ENCODE measurements around the gene MYL7.
A peak's percentile ranks its signal among the peaks of the same experiment; 100 is the strongest.
"Not testable (repeated sequence)": the region's sequence is repeated elsewhere in the genome, so short reads cannot be mapped to it uniquely, and the experiment has no call there.

The MYL7 gene

DNA sequence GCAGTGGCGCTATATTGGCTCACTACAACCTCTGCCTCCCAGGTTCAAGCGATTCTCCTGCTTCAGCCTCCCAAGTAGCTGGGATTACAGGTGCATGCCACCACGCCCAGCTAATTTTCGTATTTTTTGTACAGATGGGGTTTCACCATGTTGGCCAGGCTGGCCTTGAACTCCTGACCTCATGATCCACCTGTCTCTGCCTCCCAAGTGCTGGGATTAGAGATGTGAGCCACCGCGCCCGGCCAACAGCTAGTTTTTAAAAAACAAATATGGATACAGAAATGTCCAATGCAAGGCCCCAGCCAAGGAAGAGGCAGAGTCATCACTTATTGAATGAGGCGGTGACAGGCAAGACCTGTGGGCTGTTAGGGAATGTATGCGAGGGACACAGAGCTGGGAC is 30.8 kb upstream of the MYL7 start:
- DNase-seq = not testable (repeated sequence)

DNA sequence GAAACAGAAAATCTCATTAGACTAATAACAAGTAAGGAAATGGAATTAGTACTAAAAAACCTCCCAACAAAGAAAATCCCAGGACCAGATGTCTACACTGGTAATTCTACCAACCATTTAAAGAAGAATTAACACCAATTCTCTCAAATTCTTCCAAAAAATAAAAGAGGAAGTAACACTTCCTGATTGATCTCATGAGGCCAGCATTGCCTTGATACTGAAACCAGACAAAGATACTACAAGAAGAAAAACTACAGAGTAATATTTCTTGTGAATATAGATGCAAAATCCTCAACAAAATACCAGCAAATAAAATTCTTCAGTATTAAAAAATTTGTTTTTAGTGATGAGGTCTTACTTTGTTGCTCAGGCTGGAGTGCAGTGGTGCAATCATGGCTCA is 26.8 kb upstream of the MYL7 start:
- DNase-seq = no peak

DNA sequence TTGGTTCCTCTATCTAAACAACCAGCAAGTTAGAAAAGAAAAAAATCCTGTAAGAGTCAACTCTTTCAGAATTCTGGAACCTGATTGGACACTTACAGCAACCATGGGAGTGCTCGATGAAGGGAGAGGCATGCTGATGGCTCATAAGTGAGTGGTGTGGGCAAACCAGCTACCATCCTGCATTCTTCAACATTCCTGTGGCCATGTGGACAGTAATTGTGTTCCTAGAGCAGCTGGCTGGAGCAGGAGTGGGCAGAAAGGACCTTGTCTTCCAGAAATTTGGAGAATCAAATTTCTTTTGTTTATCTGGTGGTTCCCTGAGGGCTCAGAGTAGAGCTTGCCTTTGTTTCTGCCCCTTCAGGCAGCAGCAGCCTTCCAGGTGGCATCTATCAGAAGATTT is 22.5 kb upstream of the MYL7 start:
- peak; percentile 93 for DNase-seq

DNA sequence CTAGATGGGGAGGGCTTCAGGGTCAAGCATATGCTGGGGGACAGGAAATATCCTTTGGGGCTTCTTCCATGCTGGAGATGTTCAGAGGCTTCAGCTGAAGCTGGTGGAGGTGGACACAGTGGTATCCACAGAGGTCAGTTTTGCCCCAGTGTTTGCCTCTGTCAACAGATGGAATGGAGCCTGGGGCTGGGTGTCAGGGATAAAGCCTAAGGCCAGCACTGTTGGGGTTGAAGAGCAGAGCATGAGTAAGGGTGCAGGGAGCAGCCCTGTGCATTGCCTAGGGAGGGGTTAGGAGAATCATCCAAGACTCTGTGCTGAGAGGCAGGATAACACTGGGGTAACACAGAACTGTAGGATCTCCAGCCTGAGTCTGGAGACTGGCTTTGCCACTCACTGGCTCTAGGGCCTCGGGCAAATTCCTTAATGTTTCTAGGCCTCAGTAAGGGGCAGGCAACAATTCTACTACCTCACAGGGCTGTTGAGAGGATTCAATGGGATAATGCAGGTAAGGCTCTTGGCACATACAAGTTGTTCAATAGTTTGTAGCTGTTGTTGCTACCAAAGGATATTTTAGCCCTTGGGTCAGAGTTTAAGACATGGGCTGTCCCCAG is 21.8 kb upstream of the MYL7 start:
- no peak for DNase-seq

DNA sequence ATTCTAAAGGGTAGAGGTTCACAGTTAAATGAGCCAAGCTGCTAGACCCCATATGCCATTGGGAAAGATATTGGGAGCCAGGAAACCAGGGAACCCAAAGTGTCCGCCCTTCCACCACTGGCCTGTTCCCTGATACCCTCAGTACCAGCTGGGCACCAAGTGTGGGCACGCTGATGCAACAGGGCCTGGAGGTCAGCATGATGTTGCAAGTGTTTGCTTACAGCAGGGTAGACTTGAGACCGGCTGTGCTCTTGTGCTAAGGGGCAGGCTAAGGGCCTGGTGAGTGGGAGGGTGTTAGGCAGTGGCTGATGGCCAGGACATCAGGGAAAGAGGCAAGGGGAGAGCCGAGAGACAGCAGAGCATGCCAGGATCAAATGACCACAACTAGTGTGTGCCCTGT is 21.0 kb upstream of the MYL7 start:
- no peak for DNase-seq

DNA sequence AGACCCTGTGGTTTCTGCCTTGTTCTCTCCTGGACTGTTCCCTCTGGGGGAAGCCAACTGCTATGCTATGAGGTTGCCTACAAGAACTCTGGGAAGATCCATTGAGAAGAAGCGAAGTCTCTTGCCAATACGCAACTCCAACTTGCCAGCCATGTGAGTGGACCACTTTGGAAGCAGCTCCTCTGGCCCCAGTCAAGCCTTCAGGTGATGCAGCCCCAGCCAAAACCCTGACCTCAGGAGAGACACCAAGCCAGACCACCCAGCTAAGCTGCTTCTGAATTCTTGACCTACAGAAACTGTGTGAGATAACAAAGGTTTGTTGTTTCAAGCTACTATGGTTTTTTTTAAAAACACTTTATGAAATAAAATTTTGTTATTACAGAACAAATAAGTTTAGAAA is 20.2 kb upstream of the MYL7 start:
- DNase-seq = no peak

DNA sequence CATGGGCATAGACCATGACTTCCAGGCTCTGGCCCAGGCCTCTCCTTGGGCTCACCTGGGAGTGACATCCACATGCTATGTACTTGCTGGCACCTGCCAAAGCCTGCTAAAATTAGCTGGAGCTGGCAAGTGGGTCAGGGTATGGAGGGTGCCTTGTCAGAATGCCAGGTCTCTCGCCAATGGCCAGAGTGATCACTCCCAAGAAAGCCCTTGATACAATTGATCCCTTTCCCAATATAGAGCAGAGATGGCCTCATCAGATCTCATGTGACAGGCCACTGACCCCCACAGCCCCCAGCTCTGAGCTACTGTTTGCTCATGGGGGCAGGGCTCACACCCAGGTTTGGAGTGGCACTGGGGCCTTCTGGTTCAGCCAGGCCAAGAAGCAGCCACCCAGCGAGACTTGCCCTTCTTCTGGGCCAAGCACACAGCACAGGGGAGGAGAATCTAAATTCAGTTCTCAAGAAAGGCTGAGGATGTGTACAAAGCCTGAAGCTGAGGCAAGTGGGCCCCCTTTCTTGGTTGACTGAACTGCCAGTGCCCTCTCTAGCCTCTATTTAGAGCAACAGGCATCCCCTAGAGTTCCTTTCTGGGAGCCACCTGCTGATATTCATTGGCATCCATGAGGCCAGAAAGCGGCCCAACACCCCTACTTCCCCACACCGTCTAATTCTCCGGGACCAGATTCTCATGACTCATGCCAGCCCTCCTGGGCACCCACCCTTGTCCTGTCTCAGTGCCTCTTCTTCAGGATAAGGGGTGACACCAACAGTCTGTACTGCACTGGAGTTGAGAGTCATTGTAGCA is 18.9 kb upstream of the MYL7 start:
- no peak for DNase-seq

DNA sequence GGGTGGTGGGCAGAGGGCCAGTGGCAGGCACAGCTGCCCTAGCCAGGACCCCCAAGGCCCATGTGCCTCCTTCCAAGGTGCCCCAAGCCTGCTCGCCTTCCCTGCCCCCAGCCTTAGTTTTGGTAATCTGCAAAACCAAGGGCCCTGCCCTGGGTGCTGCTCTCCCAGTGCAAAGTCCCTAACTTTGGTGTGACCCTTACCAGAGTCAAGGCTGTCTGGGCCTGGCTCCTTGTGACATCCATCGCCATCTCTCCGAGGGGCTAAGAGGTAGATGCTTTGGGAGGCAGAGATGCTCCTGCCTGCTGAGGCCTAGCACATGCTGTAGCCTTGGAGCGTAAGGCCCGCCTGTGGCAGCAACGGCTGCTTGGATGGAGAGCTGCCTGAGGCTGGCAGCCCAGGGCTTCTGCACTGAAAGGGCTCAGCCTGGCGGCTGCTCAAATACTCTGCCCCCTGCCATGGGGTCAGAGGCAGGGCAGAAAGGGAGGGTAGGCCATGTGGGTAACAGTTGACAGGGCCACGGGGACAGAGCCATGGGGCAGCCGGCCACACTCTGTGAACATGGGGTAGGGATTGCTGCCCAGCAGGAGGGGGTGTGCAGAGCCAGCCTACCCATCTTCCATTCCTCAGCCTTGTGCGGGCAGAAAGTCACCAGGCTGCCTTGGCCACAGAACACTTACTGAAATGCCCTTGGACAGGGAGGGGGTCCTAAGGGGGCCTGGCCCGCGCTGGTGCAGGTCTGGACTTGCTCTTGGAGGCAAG is 17.9 kb upstream of the MYL7 start:
- no peak for DNase-seq

DNA sequence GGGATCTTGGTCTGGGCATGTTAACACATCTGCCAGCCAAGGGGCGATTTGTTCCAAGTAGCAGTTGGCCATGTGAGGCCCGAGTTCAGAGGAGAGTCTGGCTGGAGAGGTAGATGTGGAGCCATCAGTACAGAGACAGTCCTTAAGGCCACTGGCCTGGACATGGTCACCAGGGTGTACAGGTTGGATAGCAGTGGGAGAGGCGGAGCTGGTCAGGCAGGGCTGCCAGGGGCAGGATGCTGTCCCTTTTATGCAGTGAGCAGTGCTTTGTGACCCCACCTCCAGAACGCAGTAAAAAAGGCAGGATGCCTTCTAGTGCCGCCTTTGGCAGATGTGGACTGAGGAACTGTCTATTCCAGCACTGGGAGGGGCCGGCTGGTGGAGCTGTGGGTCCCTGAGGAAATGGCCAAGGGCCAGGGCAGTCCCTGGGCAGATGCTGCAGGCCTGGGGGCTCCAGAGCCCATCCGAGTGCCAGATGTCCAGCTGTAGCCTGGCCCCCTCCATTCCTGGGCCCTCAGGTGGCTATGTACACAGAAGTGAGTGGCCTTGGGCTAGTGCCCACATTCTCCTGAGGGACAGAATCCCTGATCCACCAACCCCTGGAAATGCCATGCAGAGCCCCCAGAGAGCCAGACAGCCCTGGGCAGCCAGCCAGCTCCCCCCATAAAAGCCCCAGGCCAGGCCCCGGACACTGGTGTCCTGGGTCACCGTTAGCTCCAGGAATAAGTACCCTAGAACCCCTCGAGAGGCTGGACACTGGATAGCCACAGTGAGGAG is 17.2 kb upstream of the MYL7 start:
- DNase-seq = no peak

DNA sequence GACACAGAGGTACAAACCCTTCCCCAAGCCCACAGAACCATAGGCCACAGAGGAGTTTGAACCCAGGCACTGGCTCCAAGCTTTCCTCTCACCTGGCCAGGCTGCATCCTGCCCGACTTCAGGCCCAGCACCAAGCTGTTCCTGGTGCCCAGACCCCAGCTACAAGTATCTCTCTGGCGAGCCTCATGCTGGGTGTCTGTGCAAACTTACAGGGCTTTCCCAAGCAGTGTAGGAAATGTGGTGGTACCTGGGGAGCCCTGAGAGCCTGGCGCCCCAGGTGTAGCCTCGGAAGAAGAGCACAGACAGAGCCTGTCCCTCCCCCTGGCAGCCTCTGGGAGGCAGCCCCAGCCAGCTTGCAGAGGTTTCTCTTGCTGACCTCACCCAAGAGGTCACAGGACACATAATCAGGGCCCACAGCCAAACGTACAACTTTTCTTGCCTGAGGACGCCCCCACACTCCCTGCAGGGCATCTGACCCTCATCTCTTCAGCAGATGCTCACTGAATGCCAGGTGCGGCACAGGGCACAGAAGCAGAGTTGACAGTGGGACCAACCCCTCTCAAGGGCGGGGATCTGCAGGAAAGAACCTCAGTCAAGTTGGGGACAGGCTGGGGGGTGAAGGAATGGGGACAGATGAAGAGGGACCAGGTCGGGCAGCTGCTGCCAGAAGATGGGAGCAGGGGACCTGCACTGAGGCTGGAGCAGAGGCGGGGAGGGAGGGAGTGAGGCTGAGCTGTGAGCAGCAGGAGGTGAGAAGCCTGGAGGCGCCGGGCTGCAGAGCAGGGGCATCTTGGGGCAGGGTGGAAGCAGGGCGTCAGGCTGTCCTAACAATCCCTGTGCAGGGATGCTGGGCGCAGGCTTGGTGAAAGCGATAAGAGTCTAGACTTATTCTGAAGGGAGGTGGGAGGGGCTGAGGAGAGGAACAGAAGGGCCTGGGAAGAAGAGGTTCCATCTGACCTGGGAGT is 16.3 kb upstream of the MYL7 start:
- no peak for DNase-seq

DNA sequence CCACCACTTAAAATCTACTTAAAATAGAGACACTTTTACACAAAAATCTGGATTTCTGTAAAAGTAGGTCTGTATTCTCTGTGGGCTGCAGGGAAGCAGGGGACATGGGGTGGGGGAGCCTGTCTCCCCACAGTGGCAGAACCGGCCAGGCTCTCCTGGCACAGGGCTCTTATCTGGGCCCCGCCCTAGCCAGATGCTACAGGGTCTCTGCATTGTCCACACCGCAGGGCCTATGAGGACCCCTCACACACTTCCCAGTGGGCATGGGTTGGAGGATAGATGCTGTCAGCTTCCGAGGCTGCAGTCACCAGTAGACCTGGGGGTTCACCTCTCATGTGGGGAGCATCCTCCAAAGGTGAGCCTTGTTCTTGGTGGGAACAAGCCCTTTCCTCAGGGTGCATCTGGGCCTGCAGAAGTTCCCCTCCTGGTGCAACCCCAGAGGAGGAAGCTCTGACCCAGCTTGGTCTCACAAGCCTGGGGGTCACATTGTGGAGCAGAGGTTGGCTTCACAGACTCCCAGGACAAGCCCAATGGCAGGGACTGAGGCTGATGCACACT is 15.4 kb upstream of the MYL7 start:
- DNase-seq = no peak

DNA sequence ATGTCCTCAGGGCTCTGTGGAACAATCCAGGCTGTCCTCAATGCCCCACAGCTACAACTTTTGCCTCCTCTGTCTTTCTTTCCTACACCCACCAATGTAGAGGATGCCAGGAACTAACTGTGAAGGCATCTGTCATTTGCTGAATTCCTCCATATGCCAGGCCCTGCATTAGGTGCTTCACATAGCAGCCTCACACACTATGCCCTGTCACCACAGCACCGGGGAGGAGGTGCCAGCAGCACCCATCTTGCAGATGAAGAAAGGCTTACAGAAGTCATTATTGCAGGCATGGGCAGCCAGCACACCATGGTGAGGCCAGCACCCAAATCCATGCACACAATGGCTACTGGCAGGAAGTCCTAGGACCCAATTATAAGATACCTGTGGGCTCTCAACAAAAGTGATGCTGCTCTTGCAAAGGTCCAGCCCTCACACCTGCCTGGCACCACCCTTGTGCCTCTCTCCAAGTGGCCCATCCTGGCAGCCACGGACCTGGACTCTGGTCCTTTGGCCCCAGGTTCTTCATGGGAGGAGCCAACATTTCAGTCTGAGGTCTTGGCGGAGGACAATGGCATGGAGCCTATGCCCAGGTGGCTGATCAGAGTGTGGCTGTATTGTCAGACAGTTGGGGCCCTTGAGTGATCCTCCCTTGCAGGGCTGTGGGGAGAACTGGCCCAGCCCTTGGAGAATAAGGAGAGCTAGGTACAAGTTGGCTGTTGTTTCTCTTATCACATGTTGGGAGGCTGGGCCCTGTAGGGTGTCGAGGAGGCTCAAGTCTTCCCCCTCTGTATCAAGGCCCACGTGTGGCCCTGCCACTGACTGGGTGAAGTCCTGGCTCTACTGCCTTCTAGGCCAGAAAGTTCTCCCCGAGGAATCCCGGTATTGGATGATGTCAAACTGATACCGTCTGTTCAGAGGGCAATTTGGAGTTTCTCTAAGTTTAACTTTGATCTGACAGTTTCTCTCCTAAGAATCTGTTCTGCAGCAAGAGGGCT is 14.4 kb upstream of the MYL7 start:
- DNase-seq = no peak

DNA sequence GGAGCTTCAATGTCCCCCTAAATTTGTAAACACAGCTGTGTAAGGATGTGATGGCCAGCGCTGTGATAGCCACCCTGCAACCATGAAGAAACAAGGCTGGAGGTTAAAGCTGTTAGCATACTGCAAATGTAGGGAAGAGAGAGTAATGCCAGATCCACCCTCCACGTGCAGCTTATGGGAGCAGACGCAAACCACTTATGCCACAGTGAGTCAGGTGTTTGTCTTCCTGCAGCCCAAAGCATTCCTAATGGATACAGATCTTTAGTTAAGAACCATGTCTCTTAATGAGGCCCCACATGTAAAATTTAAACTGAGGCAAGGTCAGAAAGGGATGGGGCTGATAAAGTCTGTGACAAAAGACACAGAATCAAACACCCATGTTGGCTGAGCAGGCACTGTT is 13.6 kb upstream of the MYL7 start:
- no peak for DNase-seq

DNA sequence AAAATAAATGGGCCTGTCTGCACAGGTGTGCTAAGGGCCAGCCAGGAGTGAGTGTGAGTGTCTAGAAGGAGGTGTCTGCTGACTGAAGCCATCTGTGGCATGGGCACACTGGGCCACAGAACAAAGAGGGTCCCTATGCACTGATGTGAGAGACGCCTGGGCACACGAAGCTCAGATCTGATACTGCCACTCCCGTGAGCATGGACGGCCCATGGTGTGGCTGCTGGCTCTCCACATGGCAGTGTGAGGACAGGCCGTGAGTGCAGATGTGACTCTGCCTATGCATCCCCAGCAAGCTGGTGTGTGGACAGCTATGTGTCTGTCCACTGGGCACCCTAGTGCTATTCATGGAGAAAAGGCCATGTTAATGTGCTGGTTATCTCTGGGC is 12.8 kb upstream of the MYL7 start:
- DNase-seq = no peak

DNA sequence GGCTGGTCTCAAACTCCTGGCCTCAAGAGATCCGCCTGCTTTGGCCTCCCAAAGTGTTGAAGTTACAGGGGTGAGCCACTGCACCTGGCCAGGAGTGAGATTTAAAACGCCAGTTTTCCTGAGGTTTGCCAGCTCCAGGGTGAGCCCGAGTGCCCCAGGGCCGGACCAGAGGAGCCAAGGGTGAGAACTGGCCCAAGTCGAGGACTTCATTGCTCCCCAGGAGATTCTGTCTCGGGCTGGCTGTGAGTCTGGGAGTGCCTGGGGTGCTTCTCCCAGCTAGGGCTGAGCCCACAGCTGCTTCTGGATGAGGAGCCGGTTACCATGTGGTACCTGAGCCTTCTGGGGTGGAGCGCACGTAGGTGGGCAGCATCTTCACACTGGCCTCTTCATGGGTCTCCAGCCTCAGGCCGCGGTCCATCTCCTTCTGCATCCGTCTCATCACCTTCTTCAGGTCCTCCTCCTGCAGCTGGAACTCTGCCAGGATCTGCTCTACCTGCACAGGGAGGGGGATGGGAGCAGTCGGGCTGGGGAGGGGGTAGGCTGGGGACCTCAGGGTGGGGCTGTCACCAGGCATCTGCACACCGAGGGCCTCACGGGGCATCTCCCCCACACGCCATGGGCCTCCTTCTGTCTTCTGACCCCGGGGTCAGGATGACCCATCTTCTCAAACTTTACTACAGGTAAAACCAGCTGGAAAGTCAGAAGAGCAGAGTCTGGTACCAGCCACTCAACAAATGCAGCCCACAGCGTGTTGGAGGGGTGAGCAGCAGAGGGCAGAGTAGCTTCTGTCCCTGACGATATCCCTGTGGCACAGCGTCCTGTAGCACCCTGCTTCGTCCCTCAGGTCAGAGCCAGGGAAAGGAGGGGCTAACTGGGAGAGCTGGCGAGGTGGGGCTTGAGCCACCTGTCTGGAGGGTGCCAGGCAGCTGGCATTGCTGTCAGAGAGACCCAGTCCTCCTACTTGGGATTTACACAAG is 12.1 kb upstream of the MYL7 start:
- no peak for DNase-seq

DNA sequence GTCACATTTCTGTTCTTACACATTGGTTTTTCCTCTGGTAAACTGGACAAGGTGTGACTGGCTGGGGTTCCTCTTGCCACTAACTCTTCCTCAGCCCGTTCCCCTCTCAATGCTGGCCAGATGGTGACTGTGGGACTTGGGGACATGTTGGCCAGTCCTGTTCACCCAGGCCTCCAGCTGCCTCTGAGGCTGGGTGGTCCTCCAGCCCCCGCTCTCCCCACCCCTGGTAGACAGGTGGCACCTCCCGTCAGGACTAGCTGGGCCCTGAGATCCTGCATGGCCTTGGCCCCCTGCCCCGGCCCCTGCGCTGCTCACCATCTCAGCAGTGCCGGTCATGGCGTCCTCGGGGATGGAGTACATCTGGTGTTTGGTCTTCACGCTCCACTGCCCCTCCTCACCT is 10.8 kb upstream of the MYL7 start:
- DNase-seq = no peak

DNA sequence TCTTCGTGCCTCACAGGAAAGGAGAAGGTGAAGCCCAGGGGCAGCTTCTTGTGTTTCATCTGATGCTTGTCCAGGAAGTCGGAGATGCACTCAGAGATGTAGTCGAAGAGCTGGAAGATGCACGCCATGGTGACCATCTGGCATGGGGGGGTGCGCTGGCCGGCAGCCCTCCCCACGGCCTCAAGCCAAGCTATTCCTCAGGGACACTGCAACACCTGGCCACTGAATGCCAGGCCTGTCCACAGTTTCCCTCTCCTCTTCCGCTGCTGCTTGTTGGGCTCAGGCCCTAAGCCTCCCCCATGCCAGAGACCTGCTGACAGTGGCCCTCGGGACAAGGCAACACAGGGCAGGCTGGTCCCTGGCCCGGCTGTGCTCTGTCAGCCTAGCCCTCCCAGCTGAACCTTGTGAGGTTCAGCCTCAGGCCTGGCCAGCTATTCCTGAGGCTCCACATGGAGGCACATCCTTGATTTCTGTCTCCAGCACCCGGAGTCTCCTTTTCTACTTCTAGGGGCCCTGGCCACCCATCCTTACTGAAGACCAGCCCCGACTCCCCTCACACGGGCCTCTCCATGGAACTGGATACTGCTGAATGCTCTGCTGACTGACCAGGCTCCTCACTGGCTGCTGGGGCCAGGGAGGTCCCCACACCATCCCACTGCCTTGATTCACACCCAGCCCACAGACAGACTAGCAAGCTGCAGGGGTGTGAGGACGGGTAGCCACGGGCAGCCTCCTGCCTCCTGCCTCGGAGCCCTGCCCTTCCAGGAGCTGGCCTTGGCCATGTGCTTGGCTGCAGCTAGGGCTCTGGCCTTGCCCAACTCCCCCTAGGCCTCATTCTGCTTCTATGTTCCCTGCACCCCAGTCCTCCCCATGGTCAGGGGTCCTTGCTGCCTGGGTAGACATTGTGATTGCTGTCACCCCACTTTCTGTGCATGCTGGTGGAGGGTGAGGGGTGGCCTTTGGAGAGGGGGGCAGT is 10.1 kb upstream of the MYL7 start:
- no peak for DNase-seq

DNA sequence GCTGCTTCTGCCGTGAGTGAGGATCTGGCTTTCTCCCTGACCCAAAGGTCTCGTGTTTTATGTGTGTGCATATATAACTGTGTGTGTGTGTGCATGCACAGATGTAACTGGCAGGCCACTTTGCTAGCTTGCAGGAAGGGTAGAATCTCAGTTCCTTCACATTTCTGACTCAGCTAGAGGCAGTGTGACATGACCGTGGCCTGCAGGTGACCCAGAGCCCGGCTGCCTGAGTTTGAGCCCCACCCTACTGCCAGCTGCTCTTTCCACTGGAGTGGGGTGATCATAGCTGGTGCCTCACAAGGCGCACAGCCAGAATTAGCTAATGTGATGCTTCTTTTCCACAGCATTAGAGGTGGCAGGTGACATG is 9.3 kb upstream of the MYL7 start:
- no peak for DNase-seq

Data from fibroblast of skin of back (primary cell).